ENCODE results near the gene XRCC3. TPM values are rescaled to one million over a fixed set of nuclear protein-coding genes. Genes with fewer than 3 reads are reported as not detected.

XRCC3 gene
- total and polyA plus RNA-seq, 10 of the 15 experiments (the other 5 are each of a cell fraction or from before 2014, with no cell fraction given): 0.37 to 52.0 (median 26.8) TPM

DNA sequence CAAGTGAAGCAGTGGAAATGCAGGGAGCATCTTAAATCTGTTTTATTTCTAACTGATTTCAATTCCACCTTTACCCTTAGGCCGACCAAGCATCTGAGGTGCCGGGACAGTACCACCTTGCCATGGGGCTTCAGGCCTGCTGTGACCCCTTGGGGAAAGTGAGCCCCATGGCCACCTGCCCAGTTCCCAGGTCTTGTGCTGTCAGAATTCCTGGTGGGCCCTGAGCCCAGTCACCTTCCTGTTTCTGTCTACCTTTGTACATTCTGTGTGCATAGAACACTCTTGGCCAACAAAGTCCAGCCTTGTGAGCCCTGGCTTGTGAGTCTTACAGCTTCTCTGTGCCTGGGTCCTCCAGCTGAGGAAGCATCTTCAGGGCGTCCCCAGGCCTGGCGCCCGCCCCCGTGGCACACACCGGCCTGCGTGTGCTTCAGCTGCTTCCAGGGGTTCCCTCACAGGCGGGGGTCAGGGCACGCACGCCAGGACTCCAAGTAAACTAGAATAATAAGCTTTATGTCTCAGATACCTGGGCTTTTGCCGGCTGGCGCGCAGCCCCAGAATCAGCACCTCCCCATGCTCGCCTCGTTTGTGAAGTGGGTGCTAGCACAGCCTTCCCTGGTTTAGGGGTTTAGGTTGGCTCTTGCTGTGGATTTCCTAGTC, 10.6 kb upstream of the XRCC3 start (continued):
- no peak for TF ChIP-seq IRF3 (IDR thresholded peaks at IDR 0.05)
- TF ChIP-seq FOS (IDR thresholded peaks at IDR 0.05; ENCODE audit: borderline replicate concordance, extremely low read depth, insufficient read length): no peak
- no peak for TF ChIP-seq JUNB (IDR thresholded peaks at IDR 0.05)
- TF ChIP-seq, protein P1, sequence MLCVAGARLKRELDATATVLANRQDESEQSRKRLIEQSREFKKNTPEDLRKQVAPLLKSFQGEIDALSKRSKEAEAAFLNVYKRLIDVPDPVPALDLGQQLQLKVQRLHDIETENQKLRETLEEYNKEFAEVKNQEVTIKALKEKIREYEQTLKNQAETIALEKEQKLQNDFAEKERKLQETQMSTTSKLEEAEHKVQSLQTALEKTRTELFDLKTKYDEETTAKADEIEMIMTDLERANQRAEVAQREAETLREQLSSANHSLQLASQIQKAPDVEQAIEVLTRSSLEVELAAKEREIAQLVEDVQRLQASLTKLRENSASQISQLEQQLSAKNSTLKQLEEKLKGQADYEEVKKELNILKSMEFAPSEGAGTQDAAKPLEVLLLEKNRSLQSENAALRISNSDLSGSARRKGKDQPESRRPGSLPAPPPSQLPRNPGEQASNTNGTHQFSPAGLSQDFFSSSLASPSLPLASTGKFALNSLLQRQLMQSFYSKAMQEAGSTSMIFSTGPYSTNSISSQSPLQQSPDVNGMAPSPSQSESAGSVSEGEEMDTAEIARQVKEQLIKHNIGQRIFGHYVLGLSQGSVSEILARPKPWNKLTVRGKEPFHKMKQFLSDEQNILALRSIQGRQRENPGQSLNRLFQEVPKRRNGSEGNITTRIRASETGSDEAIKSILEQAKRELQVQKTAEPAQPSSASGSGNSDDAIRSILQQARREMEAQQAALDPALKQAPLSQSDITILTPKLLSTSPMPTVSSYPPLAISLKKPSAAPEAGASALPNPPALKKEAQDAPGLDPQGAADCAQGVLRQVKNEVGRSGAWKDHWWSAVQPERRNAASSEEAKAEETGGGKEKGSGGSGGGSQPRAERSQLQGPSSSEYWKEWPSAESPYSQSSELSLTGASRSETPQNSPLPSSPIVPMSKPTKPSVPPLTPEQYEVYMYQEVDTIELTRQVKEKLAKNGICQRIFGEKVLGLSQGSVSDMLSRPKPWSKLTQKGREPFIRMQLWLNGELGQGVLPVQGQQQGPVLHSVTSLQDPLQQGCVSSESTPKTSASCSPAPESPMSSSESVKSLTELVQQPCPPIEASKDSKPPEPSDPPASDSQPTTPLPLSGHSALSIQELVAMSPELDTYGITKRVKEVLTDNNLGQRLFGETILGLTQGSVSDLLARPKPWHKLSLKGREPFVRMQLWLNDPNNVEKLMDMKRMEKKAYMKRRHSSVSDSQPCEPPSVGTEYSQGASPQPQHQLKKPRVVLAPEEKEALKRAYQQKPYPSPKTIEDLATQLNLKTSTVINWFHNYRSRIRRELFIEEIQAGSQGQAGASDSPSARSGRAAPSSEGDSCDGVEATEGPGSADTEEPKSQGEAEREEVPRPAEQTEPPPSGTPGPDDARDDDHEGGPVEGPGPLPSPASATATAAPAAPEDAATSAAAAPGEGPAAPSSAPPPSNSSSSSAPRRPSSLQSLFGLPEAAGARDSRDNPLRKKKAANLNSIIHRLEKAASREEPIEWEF (IDR thresholded peaks at IDR 0.05; ENCODE audit: insufficient replicate concordance, low read depth, low read length): no peak
- TF ChIP-seq, protein P2, sequence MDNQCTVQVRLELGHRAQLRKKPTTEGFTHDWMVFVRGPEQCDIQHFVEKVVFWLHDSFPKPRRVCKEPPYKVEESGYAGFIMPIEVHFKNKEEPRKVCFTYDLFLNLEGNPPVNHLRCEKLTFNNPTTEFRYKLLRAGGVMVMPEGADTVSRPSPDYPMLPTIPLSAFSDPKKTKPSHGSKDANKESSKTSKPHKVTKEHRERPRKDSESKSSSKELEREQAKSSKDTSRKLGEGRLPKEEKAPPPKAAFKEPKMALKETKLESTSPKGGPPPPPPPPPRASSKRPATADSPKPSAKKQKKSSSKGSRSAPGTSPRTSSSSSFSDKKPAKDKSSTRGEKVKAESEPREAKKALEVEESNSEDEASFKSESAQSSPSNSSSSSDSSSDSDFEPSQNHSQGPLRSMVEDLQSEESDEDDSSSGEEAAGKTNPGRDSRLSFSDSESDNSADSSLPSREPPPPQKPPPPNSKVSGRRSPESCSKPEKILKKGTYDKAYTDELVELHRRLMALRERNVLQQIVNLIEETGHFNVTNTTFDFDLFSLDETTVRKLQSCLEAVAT (IDR thresholded peaks at IDR 0.05): no peak
